Parathyroid adenoma (tissue), 2 donors: ENCODE results near the gene EVC.

Experiments used
- H2AFZ ChIP-seq: fragments of 300-600 bp; sonication (generic); one replicate; pipeline ENCODE4 v1.7.0; 2017; ENCODE audit warnings: antibody characterized with exemption, mild to moderate bottlenecking
- H3K27ac ChIP-seq: fragments of 300-600 bp; sonication (generic); one replicate; pipeline ENCODE4 v1.7.0; 2017
- H3K27me3 ChIP-seq: fragments of 300-600 bp; sonication (generic); one replicate; pipeline ENCODE4 v1.7.0; 2017; ENCODE audit warnings: low read length; ENCODE audit not compliant: control insufficient read depth, insufficient read depth
- H3K36me3 ChIP-seq: fragments of 300-600 bp; sonication (generic); one replicate; pipeline ENCODE4 v1.7.0; 2017; ENCODE audit warnings: low read length; ENCODE audit not compliant: control insufficient read depth, insufficient read depth
- H3K4me1 ChIP-seq: fragments of 300-600 bp; sonication (generic); one replicate; pipeline ENCODE4 v1.7.0; 2017; ENCODE audit warnings: control low read depth
- H3K4me2 ChIP-seq: fragments of 300-600 bp; sonication (generic); one replicate; pipeline ENCODE4 v1.7.0; 2017; ENCODE audit warnings: low read length
- H3K4me3 ChIP-seq: fragments of 300-600 bp; sonication (generic); one replicate; pipeline ENCODE4 v1.7.0; 2017; ENCODE audit warnings: low read depth, low read length
- H3K79me2 ChIP-seq: fragments of 300-600 bp; sonication (generic); one replicate; pipeline ENCODE4 v1.7.0; 2017; ENCODE audit warnings: control low read depth
- H3K9ac ChIP-seq: fragments of 300-600 bp; sonication (generic); one replicate; pipeline ENCODE4 v1.7.0; 2017; ENCODE audit warnings: mild to moderate bottlenecking
- H3K9me3 ChIP-seq: fragments of 300-600 bp; sonication (generic); one replicate; pipeline ENCODE4 v1.7.0; 2017; ENCODE audit warnings: low read length; ENCODE audit not compliant: control insufficient read depth
- TF ChIP-seq, protein P1 (sequence below): fragments of 300-600 bp; sonication (generic); IDR thresholded peaks from one replicate; pipeline ENCODE4 v1.7.0; 2017; ENCODE audit warnings: antibody characterized with exemption, mild to moderate bottlenecking
- donor health status: primary hyperparathyroidism.

The EVC gene

DNA sequence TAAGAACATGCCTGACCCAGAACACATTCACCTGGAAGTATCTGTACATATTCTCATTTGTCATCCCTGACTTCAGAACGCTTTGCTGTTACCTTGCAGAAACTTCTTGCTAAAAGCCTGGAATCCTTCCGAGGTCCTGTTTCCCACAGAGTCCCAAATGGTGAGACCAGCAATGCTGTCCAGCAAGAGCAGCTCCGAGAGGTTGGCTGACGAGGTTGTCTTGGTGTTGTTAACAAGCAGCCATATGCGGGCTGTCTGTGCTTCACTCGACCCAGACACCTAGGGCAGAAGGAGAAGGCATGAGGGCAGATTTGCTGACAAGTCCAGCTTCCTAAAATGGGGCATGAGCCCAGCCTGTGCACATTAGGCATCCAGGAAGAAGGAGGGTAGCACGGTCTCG lies 21.9 kb upstream of the EVC start:
- H2AFZ ChIP-seq: no peak overlapping the region
- no peak overlapping the region for H3K27ac ChIP-seq
- no peaks in the 10 kb centered on the region for H3K79me2 ChIP-seq
- no peaks in the 10 kb centered on the region for H3K36me3 ChIP-seq
- H3K4me3 ChIP-seq: no peak overlapping the region
- TF ChIP-seq, protein P1, sequence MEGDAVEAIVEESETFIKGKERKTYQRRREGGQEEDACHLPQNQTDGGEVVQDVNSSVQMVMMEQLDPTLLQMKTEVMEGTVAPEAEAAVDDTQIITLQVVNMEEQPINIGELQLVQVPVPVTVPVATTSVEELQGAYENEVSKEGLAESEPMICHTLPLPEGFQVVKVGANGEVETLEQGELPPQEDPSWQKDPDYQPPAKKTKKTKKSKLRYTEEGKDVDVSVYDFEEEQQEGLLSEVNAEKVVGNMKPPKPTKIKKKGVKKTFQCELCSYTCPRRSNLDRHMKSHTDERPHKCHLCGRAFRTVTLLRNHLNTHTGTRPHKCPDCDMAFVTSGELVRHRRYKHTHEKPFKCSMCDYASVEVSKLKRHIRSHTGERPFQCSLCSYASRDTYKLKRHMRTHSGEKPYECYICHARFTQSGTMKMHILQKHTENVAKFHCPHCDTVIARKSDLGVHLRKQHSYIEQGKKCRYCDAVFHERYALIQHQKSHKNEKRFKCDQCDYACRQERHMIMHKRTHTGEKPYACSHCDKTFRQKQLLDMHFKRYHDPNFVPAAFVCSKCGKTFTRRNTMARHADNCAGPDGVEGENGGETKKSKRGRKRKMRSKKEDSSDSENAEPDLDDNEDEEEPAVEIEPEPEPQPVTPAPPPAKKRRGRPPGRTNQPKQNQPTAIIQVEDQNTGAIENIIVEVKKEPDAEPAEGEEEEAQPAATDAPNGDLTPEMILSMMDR: no peak
- H3K9ac ChIP-seq: no peak overlapping the region
- no peak overlapping the region for H3K4me2 ChIP-seq
- no peaks in the 10 kb centered on the region for H3K9me3 ChIP-seq
- H3K4me1 ChIP-seq: no peaks in the 10 kb centered on the region
- H3K27me3 ChIP-seq: no peaks in the 10 kb centered on the region

DNA sequence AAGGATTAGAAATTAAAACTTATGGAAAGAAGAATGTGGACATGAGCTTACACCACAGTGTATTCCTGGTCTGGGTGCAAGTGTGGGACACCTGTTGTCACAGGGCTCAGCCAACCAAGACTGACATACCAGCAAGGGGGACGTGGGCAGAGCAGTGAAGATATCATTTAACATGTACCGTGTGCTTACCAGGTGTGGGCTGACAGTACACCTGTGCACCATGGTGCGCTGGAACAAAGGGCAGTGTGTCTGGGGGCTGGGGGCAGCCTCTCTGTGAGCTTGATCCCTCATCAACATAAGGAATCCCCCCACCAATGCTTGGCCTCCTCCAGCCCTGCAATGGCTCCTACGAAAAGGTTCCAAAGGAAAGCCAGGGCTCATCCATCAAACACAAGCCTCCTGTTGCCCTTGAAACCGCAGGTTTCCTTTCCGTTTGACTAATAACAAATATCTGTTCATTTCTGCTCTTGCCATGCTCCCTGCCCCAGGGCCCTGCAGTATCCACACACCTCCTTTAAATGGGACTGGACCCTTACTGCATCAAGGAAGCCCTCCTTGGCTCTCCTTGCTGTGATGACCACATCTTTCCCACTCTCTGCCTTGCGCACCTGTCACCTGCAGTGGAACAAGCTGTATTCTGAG lies 19.4 kb upstream of the EVC start:
- TF ChIP-seq, protein P1: no peak
- Histone ChIP-seq H3K4me3 (no peak overlapping the region), H3K9ac (no peak overlapping the region), H3K79me2 (no peaks in the 10 kb centered on the region), H3K27me3 (no peaks in the 10 kb centered on the region), H3K36me3 (no peaks in the 10 kb centered on the region), H2AFZ (no peak overlapping the region), H3K27ac (no peak overlapping the region), H3K4me1 (no peaks in the 10 kb centered on the region), H3K4me2 (no peak overlapping the region), H3K9me3 (no peaks in the 10 kb centered on the region)

DNA sequence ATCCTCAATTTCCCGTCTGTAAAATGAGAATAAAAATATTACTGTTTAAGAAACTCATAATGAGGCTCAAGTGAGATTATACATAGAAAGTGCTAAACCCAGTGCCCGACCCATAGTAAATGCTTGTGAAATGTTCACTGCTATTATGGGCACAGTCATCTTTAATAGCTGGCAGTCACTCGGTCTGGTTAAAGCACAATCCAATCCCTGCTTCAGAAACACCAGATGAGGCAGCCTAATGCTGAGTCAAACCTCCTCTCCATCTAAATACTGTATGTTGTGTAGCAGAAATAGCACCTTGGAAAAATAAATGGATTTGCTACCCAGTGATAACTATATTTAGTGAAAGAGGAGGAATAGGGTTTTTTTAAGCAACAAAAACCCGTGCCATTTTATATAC lies 17.1 kb upstream of the EVC start:
- Histone ChIP-seq H2AFZ (no peak overlapping the region), H3K27me3 (no peaks in the 10 kb centered on the region), H3K27ac (no peak overlapping the region), H3K79me2 (no peaks in the 10 kb centered on the region), H3K4me3 (no peak overlapping the region), H3K4me1 (no peaks in the 10 kb centered on the region), H3K9me3 (no peaks in the 10 kb centered on the region), H3K4me2 (no peak overlapping the region), H3K9ac (no peak overlapping the region), H3K36me3 (no peaks in the 10 kb centered on the region)
- TF ChIP-seq, protein P1: no peak

DNA sequence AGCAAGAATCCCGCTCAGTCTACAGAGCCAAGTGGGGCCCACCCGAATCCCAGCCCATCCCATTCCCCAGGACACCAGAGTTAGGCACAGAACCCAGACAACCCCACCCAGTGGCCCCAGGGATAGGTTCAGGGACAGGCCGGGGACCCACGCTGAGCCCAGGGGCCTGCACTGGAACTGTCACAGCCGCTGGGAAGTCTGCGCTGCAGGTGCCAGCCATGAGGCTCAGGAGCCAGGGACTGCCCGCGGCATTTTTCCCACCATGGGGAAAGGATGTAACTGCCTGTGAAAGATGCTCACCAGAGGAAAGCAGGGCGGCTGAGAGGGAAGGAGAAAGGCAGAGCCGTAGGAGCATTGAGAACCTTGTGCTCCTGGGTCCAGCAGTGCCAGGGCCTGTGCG lies 14.7 kb upstream of the EVC start:
- no peak overlapping the region for H3K27ac ChIP-seq
- no peaks in the 10 kb centered on the region for H3K27me3 ChIP-seq
- no peaks in the 10 kb centered on the region for H3K9me3 ChIP-seq
- no peaks in the 10 kb centered on the region for H3K36me3 ChIP-seq
- H2AFZ ChIP-seq: no peak overlapping the region
- no peaks in the 10 kb centered on the region for H3K79me2 ChIP-seq
- H3K4me2 ChIP-seq: no peak overlapping the region
- no peaks in the 10 kb centered on the region for H3K4me1 ChIP-seq
- H3K9ac ChIP-seq: no peak overlapping the region
- H3K4me3 ChIP-seq: no peak overlapping the region
- TF ChIP-seq, protein P1: no peak

DNA sequence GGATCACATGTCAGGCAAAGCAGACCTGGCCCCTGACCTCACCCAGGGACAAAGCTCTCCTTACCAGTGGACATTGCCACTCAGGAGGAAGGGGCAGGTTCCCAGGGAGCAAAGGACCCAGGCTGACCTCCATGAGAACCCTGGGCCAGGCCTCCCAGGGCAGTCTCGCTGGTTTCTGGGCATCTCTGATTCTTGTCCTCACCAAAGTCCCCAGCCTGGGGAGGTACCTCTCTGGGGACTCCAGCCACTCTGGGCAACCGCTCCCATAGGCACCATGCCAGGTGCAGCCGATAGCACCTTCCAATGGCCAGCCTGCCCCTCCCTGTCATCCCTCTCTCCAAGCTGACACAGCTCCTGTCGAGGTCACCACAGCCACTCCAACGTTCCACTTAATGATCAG lies 10.5 kb upstream of the EVC start:
- Histone ChIP-seq H2AFZ (no peak overlapping the region), H3K9me3 (no peaks in the 10 kb centered on the region), H3K36me3 (no peaks in the 10 kb centered on the region), H3K27ac (no peak overlapping the region), H3K4me1 (no peaks in the 10 kb centered on the region), H3K27me3 (no peaks in the 10 kb centered on the region), H3K9ac (no peak overlapping the region), H3K4me3 (no peak overlapping the region), H3K79me2 (no peaks in the 10 kb centered on the region), H3K4me2 (no peak overlapping the region)
- TF ChIP-seq, protein P1: no peak
